GOT3 (cell line): ENCODE results near the gene NKIRAS1.
"Not testable (repeated sequence)": the region's sequence is repeated elsewhere in the genome, so short reads cannot be mapped to it uniquely, and the experiment has no call there.

Experiments used
- DNase-seq: peaks from one replicate; lab custom pipeline; 2025; ENCODE audit warnings: mixed read lengths; lab: John Stamatoyannopoulos, UW

Gene NKIRAS1

DNA sequence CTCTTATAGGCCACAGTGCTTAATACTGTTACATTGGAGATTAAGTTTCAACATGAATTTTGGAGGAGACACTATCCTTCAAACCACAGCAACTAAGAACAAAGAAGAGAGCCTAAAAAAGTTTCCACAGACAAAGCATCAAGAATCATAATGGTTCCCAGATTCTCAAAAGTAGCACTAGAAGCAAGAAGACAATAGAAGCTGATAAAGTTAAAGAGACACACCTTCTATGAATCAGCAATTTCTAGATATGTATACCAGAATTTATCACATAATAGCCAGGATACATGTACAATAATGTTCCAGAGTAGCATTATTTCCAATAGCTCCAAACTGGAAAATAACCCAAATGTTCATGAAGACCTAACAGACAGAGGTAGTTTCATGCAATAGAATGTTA lies 12.2 kb downstream of the NKIRAS1 start:
- DNase-seq = no peak

DNA sequence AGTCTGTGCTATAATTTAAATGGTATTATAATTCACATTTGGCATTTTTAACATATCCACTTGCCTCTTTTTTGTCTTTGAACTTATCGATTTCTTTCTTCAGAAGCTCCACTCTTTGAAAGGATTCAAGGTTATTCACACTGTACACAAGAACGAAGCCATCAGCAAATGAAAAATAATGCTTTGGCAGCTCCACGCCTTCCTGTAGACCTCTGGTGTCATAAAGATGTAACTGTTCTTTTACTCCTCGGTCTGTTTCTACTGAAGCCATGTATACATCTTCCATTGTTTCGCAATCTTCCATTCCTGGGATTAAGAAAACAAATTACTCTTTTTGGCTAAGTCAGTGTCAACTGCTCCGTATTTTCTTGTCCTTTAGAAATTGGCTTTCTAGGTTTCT lies 16.0 kb downstream of the NKIRAS1 start:
- DNase-seq = no peak

DNA sequence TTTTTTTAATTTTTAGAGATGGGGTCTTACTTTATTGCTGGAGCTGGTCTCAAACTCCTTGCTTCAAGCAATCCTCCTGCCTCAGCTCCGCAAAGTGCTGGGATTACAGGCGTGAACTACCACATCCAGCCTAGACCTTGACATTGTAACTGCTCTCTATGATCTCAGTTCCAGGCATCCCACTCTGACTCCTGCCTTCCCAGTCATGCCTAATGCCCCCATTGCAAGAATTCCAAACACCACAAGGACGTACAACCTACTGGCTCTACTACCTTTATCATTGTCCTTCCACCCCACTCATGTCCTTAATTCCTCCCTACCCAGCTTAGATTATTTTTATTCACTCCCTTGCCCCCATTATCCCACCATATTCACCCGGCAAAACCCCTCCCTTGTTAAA lies 21.6 kb downstream of the NKIRAS1 start:
- DNase-seq = no peak

DNA sequence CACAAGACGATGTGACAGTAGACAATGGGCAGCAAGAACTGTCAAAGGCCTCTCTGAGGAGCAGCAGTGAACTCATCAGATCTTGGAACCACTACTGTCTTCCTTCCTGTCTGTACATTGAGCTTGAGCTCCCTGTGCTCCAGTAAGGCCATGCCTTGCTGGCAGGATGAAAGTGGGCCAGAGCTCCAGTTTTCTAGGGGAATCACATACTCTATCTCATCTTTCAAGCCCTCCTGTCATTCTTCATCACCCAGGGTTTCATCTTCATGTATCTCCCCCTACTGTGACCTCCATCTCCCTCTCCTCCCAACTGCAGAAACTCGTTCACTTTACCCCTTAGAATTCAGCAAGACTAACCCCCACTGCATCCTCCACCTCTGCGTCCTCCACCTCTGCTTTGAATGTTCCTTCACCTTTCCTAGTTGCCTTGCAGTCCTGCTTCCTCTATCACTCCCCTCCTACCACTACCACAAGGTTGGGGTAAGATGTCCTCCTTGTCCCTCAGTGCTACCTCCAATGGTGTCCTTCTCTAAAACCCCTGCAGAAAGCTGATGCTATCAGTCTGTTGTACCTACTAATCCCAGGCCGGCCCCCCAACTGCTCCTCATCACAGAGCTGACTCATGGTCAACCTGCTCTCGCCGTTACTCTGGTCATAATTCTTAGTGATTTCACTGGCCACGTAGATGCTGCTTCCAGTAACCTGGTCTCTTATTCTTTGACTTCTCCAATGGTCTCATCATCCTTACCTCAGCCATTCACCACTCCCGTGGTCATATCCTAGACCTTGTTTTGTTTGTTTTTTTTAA lies 22.3 kb downstream of the NKIRAS1 start:
- DNase-seq = no peak

DNA sequence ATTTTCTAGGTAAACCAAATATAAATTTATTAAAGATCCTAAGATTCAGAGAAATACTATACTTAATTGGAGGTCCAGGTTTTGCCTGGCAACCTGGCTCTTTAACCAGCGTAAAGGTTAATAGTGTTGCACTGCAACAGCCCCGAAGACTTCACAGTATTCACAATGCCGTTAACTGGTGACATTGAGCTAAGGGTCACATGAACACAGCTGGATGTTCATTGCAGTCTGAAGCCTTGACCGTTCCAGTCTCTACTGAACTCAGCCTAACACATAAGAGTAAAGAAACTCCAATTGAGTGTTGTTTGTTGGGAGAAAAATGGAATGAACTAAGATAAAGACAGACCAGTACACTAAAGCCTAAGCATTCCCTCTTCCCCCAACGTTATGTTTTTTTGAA lies 26.8 kb downstream of the NKIRAS1 start:
- DNase-seq = no peak

DNA sequence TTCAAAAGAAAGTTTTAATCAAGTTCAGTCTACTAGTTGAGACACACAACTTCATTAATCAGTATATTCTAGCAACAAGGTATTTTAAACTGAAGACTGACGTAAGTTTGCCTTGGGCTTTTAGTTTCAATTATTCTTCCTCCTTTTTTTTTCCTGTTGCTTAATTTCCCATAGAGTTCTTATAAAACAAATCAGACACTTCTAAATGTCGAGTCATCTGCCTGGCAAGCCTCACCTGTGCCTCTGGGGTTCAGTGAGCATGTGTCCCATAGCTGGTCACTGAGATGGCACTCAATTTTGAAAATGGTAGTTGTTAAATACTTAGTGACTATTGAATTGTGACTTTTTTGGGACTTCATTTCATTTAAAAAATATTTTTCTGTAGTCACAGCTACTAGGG lies 27.4 kb downstream of the NKIRAS1 start:
- DNase-seq = no peak

DNA sequence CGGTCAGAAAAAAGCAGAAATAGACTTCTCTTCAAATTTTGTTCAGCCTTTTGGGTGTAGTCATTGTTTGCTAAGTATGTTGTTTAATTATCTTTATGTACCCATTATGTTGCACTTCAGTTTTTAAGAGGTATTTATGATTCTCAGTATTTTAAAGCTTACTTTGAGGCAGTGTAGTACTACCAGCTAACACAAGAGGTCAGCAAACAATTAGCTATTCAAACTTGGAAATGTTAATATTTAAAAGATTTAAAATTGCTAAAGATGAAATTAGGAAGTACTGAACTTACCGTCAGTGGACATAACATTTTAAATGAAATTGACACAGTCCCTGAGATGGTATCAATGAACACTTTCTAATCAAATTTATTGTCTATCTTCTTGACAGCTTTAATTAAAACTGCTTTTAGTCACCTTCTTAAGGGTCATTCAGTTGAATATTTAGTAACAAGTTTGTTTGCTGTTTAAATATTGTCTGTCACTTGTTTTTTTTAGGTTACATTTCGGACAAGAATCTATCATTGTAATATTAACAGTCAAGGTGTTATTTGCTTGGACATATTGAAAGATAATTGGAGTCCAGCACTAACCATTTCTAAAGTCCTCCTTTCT lies 28.1 kb downstream of the NKIRAS1 start:
- DNase-seq = no peak

DNA sequence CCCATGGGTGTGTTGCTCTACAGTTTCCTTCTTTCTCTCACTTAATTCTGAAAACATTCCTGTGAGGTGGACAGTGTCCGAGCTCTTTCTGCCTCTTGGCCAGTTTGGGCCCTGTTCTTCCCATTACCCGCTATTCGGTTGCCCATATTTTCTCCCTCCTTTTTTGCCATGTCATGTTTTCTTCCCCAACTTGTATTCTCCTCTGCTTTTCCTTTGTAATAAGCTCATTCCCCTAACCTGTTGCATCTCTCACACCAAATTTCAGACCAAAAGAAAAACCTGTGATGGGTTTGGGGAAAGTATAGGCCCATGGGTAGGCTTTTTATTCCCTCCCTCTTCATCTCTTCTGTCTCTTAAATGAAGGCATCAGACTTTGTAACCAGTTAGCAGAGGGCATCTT lies 30.5 kb downstream of the NKIRAS1 start:
- no peak for DNase-seq

DNA sequence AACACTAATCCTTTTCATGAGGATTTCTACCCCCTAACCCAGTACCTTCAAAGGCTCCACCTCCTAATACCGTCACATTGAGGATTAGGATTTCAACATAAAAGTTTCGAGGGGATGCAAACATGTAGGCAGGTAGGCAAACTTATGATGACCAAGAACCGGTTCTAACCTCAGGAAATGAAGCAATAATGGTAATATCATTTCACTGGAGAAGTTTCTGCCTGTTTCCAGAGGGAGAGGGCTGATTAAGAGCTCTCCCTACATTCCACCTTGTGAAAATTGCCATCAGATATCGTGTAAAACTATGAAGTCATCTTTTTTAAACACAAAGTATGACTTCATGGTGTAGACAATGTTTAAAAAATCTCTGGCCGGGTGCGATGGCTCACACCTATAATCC lies 31.6 kb downstream of the NKIRAS1 start:
- DNase-seq = no peak

DNA sequence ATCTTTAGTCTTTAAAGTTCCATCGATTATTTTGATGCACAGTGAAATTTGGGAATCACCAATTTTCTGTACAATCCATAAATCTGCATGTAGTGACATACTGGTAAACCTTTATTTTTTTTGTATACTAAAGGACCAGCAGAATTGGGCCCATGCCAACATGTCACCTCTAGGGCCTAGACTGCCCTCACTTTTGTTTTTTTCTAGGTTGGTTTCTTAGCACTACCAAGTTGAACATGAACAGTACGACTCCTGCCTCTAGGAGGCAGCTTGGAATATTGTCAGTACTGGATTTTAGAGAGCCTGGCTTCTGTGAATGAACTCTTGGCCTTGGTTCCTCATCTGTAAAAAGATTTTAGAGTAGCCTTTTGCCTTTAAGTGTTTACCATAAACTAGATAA lies 32.3 kb downstream of the NKIRAS1 start:
- no peak for DNase-seq

DNA sequence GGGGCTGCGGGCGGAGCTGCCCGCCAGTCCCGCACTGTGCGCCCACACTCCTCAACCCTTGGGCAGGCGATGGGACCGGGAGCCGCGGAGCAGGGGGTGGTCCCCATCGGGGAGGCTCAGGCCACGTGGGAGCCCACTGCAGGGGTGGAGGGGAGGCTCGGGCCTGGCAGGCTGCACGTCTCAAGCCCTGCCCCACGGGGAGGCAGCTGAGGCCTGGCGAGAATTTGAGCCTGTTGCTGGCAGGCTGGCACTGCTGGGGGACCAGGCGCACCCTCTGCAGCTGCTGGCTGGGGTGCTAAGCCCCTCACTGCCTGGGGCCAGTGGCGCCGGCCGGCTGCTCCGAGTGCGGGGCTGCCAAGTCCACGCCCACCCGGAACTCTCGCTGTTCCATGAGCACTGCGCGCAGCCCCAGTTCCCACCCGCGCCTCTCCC lies 34.3 kb downstream of the NKIRAS1 start:
- no peak for DNase-seq

DNA sequence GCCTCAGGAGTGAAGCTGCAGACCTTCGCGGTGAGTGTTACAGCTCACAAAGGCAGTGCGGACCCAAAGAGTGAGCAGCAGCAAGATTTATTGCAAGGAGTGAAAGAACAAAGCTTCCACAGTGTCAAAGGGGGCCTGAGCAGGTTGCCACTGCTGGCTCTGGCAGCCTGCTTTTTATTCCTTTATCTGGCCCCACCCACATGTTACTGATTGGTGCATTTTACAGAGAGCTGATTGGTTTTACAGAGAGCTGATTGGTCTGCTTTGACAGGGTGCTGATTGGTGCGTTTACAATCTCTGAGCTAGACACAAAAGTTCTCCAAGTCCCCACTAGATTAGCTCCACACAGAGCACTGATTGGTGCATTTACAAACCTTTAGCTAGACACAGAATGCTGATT lies 34.8 kb downstream of the NKIRAS1 start:
- DNase-seq = not testable (repeated sequence)

DNA sequence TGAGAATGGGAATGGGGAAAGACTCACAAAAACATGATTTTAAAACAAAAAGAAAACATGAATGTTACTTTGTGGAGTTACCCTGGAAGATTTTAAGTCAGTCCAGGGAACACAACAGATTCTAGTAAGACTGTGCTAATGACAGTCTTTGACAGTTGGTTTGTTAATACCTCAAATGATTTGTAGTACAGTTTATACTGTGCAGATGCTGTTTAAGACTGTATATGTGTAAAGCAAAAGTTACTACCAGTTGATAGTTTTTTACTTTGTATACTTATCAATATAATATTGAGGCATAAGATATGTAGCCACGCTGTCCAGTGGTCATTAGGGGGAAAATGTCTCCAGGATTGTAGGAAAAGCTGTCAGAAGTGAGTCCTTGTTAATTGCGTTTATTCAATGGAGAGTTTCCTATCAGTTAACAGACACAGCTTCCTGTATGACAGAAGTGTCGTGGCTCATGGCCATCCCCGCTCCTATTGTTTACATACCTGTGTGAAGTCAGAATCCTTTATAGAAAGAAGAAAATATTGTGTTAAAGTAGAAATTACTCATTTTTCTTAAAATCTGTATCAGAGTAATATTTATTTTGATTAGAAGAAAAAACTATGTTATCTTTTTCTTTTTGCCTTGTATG lies 36.0 kb downstream of the NKIRAS1 start:
- DNase-seq = no peak

DNA sequence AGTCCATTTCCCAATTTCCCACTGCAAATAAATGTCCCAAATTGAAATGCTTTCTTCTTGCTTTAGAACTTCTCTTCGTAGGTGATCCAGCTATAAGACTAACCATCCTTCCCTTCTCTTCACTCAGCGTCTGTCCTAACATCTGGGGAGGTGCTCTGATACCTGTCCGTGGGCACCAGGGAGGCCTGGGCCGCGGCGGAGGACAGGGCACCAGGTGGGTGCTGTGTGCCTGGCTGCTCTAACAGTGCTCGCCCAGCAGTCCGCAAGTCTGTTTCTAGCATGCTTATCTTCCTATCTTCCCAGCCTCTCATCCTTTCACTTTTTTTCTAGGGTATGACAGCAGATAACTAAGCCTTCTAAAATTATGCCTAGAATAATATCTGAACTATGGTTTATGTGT lies 37.3 kb downstream of the NKIRAS1 start:
- no peak for DNase-seq

DNA sequence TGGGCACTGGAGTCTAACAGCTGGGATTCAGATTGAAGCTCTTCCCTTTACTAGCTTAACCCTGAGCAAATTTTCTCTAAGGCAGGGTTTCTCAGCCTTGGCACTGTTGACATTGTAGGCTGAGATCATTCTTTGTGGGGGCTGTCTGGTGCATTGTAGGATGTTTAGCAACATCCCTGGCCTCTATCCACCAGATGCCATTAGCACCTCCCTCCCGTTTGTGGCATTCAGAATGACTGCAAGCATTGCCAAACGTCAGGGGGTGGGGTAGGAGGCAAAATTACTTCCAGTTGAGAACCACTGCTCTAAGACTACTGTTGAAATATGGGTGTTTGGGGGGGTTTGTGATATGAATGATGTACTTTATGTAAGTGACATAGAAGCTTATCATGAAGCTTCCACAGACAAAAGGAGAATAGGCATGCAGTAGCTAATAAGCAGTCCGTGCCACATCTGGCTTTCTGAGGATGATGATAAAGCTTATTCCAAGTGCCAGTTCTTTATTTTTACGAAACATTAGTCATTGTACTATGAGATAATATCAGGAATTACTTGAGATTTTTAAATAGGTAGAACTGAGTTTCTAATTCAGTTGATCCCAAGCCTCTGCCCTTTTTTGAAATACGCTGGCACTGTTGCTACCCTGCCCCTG lies 39.3 kb downstream of the NKIRAS1 start:
- DNase-seq = peak; percentile 12

DNA sequence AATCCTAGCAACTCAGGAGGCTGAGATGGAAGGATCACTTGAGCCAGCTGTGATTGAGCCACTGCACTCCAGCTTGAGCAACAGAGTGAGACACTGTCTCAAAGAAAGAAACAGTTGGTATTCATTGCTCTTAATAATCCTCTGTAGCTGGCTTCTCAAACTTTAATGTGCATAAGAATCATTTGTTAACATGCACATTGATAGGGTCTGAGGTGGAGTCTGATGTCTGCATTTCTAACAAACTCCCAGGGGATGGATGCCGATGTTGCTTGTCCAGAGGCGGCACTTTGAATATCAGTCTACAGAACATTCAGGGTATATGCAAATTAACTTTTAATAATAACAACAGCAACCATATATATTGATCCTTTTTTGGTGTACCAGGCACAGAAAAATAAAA lies 39.9 kb downstream of the NKIRAS1 start:
- no peak for DNase-seq

DNA sequence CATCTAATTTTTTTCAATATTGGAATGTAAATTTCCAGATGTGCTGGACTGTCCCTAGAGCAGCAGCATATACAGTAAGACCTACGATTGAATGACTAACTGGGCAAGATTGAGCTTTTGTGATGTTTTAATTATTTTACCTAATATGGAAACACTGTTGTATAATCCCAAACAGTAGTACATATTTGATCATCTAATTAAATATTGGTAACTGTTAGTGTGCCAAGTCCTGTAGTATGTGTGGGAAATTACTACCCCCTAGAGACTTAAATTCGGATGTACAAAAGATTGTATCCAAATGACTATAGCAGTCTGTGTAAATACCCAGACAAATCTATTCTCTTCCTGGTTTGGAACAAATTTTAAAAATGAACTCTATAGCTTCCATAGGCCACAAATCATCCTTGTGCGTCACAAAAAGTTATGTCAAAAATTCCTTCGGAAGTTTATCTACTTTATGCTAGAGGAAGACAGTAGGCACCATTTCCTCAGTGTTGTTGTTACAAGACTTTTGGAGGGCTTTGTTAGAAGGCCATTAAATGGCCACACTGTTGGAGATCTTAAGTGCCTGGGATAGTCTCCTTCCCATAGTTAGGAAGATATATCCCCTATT lies 41.6 kb downstream of the NKIRAS1 start:
- no peak for DNase-seq

DNA sequence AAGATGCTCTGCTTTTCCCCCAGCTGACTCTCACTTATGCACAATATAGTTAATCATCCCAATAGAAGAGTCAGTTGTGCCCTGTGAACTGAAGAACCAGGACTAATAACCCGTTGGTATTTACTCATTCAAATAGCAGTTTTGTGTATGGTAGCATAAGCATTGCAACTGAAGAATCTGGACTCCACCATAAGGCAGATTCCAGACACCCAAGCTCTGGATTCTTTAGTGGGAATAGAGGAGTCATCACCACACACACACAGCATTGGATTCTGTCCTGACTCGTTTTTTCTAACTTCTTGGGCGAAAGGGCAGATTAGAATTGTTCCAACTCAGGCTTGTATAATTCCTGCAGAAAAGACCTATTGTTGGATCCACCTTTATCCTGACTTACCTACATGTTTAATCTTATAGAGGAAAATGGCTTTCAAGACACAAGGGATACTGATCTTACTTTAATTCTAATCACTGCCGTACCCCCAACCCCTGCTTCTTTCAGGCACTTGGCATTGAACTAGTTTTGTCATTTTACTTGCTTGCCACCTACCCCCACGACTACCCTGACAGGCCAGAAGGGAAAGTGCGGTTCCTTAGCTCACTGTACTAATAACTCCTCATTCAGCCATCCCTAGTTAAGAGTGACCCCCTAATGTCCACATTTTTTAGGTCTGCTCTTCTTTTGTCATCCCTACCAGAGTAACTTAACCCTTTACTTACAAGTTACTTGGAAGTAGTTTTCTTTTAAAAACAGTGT lies 42.3 kb downstream of the NKIRAS1 start:
- DNase-seq = no peak

DNA sequence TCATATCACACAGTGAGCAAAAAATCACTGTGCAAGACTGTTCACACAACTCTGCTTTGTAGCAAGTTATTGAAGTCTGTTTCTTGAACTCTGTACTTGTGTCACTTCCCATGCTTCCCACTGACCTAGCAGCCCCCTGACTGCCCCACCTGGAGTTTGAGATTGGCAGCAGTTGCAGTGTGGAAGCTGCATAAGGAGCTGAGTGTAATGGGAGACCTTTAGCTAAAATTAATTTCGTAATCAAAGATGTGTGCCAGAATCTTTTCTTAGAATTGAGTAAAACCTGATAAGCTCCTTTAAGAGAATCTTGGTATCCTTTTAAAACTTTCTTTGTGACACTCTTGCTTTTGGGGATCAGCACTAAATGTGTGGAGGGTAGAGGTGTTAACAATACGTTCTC lies 42.8 kb downstream of the NKIRAS1 start:
- no peak for DNase-seq

DNA sequence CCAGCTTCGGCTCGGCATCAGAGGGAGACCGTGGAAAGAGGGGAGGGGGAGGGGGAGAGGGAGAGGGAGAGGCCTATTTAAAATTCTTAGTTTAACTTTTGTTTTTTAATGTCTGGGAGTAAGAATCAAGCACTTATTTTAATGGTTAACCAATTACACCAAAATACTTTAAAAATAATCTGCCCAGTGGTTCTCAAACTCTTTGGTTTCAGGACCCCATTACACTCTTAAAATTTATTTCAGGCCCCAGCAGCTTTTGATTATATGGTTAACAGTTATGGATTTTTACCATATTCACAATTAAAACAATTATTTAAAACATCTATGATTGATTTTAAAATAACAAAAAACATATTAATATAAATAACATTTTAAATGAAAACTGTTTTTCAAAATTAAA lies 44.5 kb downstream of the NKIRAS1 start:
- DNase-seq = no peak

DNA sequence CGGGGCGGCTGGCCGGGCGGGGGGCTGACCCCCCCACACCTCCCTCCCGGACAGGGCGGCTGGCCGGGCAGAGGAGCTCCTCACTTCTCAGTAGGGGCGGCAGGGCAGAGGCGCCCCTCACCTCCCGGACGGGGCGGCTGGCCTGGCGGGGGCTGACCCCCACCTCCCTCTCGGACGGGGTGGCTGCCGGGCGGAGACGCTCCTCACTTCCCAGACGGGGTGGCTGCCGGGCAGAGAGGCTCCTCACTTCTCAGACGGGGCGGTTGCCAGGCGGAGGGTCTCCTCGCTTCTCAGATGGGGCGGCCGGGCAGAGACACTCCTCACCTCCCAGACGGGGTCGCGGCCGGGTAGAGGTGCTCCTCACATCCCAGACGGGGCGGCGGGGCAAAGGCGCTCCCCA lies 45.4 kb downstream of the NKIRAS1 start:
- DNase-seq = not testable (repeated sequence)

DNA sequence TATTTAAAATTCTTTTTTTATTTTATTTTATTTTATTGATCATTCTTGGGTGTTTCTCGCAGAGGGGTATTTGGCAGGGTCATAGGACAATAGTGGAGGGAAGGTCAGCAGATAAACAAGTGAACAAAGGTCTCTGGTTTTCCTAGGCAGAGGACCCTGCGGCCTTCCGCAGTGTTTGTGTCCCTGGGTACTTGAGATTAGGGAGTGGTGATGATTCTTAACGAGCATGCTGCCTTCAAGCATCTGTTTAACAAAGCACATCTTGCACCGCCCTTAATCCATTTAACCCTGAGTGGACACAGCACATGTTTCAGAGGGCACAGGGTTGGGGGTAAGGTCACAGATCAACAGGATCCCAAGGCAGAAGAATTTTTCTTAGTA lies 46.1 kb downstream of the NKIRAS1 start:
- DNase-seq = not testable (repeated sequence)
